Endothelial cell (in vitro differentiated cells): ENCODE data around the gene BCAS4. TPM values are rescaled to one million over a fixed set of nuclear protein-coding genes. Genes with fewer than 3 reads are reported as not detected.
A peak's percentile ranks its signal among the peaks of the same experiment; 100 is the strongest.

Experiments
- DNase-seq: peaks from one replicate; pipeline ENCODE4 v3.0.0; 2021; ENCODE audit warnings: low spot score
- H3K27ac Mint-ChIP-seq: one replicate; pipeline ENCODE4 v1.8.0; 2021; ENCODE audit warnings: mixed read lengths, inconsistent platforms; ENCODE audit not compliant: unreplicated experiment
- H3K27me3 Mint-ChIP-seq: one replicate; pipeline ENCODE4 v1.8.0; 2021; ENCODE audit warnings: mild to moderate bottlenecking, moderate library complexity, mixed read lengths, inconsistent platforms; ENCODE audit not compliant: unreplicated experiment
- H3K36me3 Mint-ChIP-seq: one replicate; pipeline ENCODE4 v1.8.0; 2021; ENCODE audit warnings: mild to moderate bottlenecking, low read depth, mixed read lengths, inconsistent platforms; ENCODE audit not compliant: unreplicated experiment
- H3K4me1 Mint-ChIP-seq: one replicate; pipeline ENCODE4 v1.8.0; 2021; ENCODE audit warnings: mild to moderate bottlenecking, mixed read lengths, inconsistent platforms; ENCODE audit not compliant: unreplicated experiment
- H3K4me3 Mint-ChIP-seq: one replicate; pipeline ENCODE4 v1.8.0; 2021; ENCODE audit warnings: mild to moderate bottlenecking, mixed read lengths, inconsistent platforms; ENCODE audit not compliant: unreplicated experiment
- H3K9me3 Mint-ChIP-seq: one replicate; pipeline ENCODE4 v1.8.0; 2021; ENCODE audit warnings: mixed read lengths, inconsistent platforms; ENCODE audit not compliant: unreplicated experiment
- CTCF ChIP-seq: fragments of 200-600 bp; sonication (generic); IDR thresholded peaks from one replicate; pipeline ENCODE4 v1.5.0; 2021; ENCODE audit warnings: antibody characterized with exemption; ENCODE audit not compliant: unreplicated experiment
- total RNA-seq: library from RNA; stranded (reverse); fragmentation: NEBNext Ultra II Directional; extraction: Animal tissue kit (Norgen Biotek cat#: 25700); gene quantifications from one replicate; pipeline ENCODE4 v1.2.1, GENCODE V29; 2021; ENCODE audit not compliant: unreplicated experiment

BCAS4 gene
- total RNA-seq, 1 donor from 2014 or later: 7.6 TPM

- Mint-ChIP-seq H3K27ac (no peak overlapping the region), H3K4me1 (peaks cover 27% of the 10 kb centered on the region), H3K9me3 (no peaks in the 10 kb centered on the region), H3K27me3 (no peaks in the 10 kb centered on the region), H3K4me3 (no peak overlapping the region), H3K36me3 (peaks cover 7% of the 10 kb centered on the region)
- no peak for TF ChIP-seq CTCF
- DNase-seq: no peak
Observed at GRCh38 chr20:50915424-50915823, 120.6 kb downstream of the BCAS4 start.

DNA sequence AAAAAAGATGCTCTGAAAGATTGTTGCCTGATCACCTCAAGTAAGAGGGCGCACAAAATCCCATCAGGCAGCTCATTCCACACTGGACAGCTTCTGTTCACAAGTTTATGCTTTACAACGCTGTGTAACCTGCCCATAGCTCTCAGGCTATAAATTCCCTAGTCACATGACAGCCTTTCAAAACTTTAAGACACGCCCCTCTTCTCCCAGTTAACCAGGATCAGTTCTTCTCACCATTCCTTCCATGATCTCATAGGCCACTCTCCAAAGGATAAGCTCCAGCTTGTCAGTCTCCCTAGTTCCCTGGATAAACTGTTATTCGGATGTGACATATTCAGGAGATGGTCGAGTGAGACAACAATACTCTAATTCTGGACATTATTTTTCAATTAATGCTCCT is 121.4 kb downstream of the BCAS4 start:
- no peak for TF ChIP-seq CTCF
- H3K27me3 Mint-ChIP-seq: no peaks in the 10 kb centered on the region
- peaks cover 29% of the 10 kb centered on the region for H3K4me1 Mint-ChIP-seq
- no peaks in the 10 kb centered on the region for H3K9me3 Mint-ChIP-seq
- H3K4me3 Mint-ChIP-seq: no peak overlapping the region
- H3K27ac Mint-ChIP-seq: no peak overlapping the region
- no peak for DNase-seq
- H3K36me3 Mint-ChIP-seq: peaks cover 3% of the 10 kb centered on the region

- DNase-seq: no peak
- no peaks in the 10 kb centered on the region for H3K36me3 Mint-ChIP-seq
- peaks cover 29% of the 10 kb centered on the region for H3K4me1 Mint-ChIP-seq
- TF ChIP-seq CTCF: no peak
- H3K9me3 Mint-ChIP-seq: no peaks in the 10 kb centered on the region
- no peak overlapping the region for H3K4me3 Mint-ChIP-seq
- no peaks in the 10 kb centered on the region for H3K27me3 Mint-ChIP-seq
- peak overlapping the region; percentile 58 for H3K27ac Mint-ChIP-seq
Observed at GRCh38 chr20:50916934-50917333, 122.1 kb downstream of the BCAS4 start.

- H3K27ac Mint-ChIP-seq: peak overlapping the region; percentile 43
- H3K36me3 Mint-ChIP-seq: peaks cover 3% of the 10 kb centered on the region
- no peak for DNase-seq
- no peak for TF ChIP-seq CTCF
- no peaks in the 10 kb centered on the region for H3K9me3 Mint-ChIP-seq
- H3K27me3 Mint-ChIP-seq: no peaks in the 10 kb centered on the region
- H3K4me1 Mint-ChIP-seq: peaks cover 32% of the 10 kb centered on the region
- H3K4me3 Mint-ChIP-seq: no peak overlapping the region
Observed at GRCh38 chr20:50918403-50918802, 123.5 kb downstream of the BCAS4 start.

DNA sequence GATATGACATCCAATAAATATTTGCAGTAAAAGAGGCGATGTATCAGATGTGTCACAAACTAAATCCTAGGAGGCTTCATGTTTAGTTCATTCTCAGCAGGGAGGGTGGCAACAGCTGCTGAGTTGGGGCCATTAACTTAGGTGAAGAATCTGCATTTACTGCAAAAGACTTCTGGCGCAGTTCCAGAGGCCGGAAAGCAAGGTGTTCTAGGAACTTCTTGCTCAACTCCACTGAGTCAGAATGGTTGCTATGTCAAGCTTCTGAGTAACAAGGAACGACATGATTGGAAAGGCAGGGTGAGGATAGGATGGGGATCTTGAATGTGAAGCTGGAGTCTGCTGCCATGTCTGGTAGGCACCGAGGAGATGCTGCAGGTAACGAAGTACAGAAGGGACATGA is 124.7 kb downstream of the BCAS4 start:
- Mint-ChIP-seq H3K27me3 (no peaks in the 10 kb centered on the region), H3K4me1 (peaks cover 28% of the 10 kb centered on the region), H3K9me3 (no peaks in the 10 kb centered on the region), H3K27ac (peak overlapping the region; percentile 55), H3K36me3 (peaks cover 3% of the 10 kb centered on the region), H3K4me3 (no peak overlapping the region)
- TF ChIP-seq CTCF: no peak
- DNase-seq: no peak
